KBM-7 (cell line): ENCODE results near the gene SLC9B1.

Experiments used
- DNase-seq: peaks from one replicate; pipeline ENCODE4 v3.0.0-alpha.2; 2015
- in situ Hi-C: fragments of 300-500 bp; cut with MboI; formaldehyde crosslinking; loops from 2 replicates; pipeline ENCODE4 v1.14.3; 2020; ENCODE audit warnings: low sequenced_read_pairs, low pct_unique_long_range_greater_than_20kb, mixed read lengths

Gene SLC9B1

DNA sequence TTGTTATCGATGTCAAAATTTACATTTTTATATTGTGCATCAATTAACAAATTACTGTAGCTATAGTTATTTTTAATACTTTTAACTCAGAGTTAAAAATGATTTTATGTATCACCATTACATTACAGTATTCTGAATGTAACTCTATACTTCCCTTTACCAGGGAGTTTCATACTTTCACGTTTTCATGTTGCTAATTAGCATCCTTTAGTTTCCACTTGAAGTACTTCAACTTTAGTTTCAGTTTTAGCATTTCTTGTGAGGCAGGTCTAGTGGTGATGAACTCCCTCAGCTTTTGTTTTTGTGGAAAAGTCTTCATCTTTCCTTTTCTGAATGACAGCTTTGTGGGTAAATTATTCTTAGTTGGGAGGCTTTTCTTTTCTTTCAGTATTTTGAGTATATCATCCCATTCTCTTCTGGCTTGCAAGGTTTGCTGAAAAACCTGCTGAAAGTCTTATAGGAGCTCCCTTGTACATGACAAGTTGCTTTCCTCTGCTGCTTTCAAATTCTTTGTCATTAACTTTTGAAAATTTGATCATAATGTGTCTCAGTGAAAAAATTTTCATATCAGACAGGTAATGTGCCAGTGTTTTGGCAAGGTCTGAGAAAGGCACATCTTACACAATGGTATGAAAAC, 160.6 kb downstream of the SLC9B1 start:
- no peak for DNase-seq
- in situ Hi-C loops, result no loop called here
